ENCODE data around the gene PIMREG.

PIMREG gene

GRCh38 chr17:6443692-6444570 lies at the start of gene PIMREG:
TSS of gene PIMREG (plus strand) at chr17:6444455. CDS start at chr17:6445111, 656 bp downstream.
- Histone ChIP-seq H3K36me3 (ENCODE audit: control insufficient read depth, insufficient read depth, low read length) (no peaks in the 10 kb centered on the region), H3K9ac (no peak within 1 kb of the TSS), H3K27ac (no peak within 1 kb of the TSS), H2AFZ (peak within 1 kb of the TSS; percentile 74), H3K4me2 (ENCODE audit: low read length) (peak within 1 kb of the TSS; percentile 94), H3K4me1 (peaks cover 5% of the 10 kb centered on the region), H3K4me3 (ENCODE audit: low read depth, low read length) (peak within 1 kb of the TSS; percentile 67), H3K27me3 (ENCODE audit: control insufficient read depth, insufficient read depth, low read length) (no peaks in the 10 kb centered on the region), H3K9me3 (ENCODE audit: control insufficient read depth, low read length) (no peaks in the 10 kb centered on the region), H3K79me2 (no peaks in the 10 kb centered on the region)
- TF ChIP-seq CTCF (IDR thresholded peaks at IDR 0.05): no peak

DNA sequence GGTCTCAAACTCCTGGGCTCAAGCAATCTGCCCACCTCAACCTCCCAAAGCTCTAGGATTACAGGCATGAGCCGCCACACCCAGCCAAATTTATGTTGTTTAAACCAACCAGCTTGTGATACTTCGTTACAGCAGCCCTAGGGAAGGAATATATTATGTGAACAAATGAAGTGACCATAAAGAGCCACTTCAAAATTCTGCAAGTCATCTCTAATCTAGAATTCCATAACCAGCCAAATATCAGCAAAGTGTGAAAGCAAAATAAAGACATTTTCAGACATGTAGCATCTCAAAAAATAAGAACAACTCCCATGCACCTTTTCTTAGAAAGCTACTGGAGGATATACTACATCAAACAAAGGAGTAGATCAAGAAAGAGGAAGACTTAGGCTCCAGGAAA lies 45.3 kb upstream of the PIMREG start:
- Histone ChIP-seq H3K9me3 (ENCODE audit: control insufficient read depth, low read length) (peaks cover 5% of the 10 kb centered on the region), H3K36me3 (ENCODE audit: control insufficient read depth, insufficient read depth, low read length) (no peaks in the 10 kb centered on the region), H3K79me2 (no peaks in the 10 kb centered on the region), H3K27me3 (ENCODE audit: control insufficient read depth, insufficient read depth, low read length) (no peaks in the 10 kb centered on the region), H3K4me2 (ENCODE audit: low read length) (no peak overlapping the region), H3K4me3 (ENCODE audit: low read depth, low read length) (no peak overlapping the region), H3K4me1 (no peaks in the 10 kb centered on the region), H3K9ac (no peak overlapping the region), H2AFZ (no peak overlapping the region), H3K27ac (no peak overlapping the region)
- no peak for TF ChIP-seq CTCF (IDR thresholded peaks at IDR 0.05)

GRCh38 chr17:6402258-6402657 lies 42.0 kb upstream of the PIMREG start:
- H3K4me3 ChIP-seq (ENCODE audit: low read depth, low read length): no peak overlapping the region
- H3K27me3 ChIP-seq (ENCODE audit: control insufficient read depth, insufficient read depth, low read length): no peaks in the 10 kb centered on the region
- no peaks in the 10 kb centered on the region for H3K4me1 ChIP-seq
- peaks cover 5% of the 10 kb centered on the region for H3K9me3 ChIP-seq (ENCODE audit: control insufficient read depth, low read length)
- H3K27ac ChIP-seq: no peak overlapping the region
- TF ChIP-seq CTCF (IDR thresholded peaks at IDR 0.05): no peak
- no peak overlapping the region for H3K4me2 ChIP-seq (ENCODE audit: low read length)
- H2AFZ ChIP-seq: no peak overlapping the region
- no peak overlapping the region for H3K9ac ChIP-seq
- no peaks in the 10 kb centered on the region for H3K79me2 ChIP-seq
- no peaks in the 10 kb centered on the region for H3K36me3 ChIP-seq (ENCODE audit: control insufficient read depth, insufficient read depth, low read length)

GRCh38 chr17:6408276-6408675 lies 36.0 kb upstream of the PIMREG start:
- H3K9me3 ChIP-seq (ENCODE audit: control insufficient read depth, low read length): no peaks in the 10 kb centered on the region
- no peak overlapping the region for H3K9ac ChIP-seq
- H3K27me3 ChIP-seq (ENCODE audit: control insufficient read depth, insufficient read depth, low read length): no peaks in the 10 kb centered on the region
- no peaks in the 10 kb centered on the region for H3K79me2 ChIP-seq
- H3K4me1 ChIP-seq: no peaks in the 10 kb centered on the region
- H3K4me2 ChIP-seq (ENCODE audit: low read length): no peak overlapping the region
- no peak overlapping the region for H3K4me3 ChIP-seq (ENCODE audit: low read depth, low read length)
- no peak overlapping the region for H3K27ac ChIP-seq
- no peak overlapping the region for H2AFZ ChIP-seq
- TF ChIP-seq CTCF (IDR thresholded peaks at IDR 0.05): no peak
- H3K36me3 ChIP-seq (ENCODE audit: control insufficient read depth, insufficient read depth, low read length): no peaks in the 10 kb centered on the region

GRCh38 chr17:6408735-6409134 lies 35.5 kb upstream of the PIMREG start:
- Histone ChIP-seq H3K36me3 (ENCODE audit: control insufficient read depth, insufficient read depth, low read length) (no peaks in the 10 kb centered on the region), H3K27ac (no peak overlapping the region), H3K9ac (no peak overlapping the region), H3K79me2 (no peaks in the 10 kb centered on the region), H3K4me2 (ENCODE audit: low read length) (no peak overlapping the region), H3K4me3 (ENCODE audit: low read depth, low read length) (no peak overlapping the region), H3K9me3 (ENCODE audit: control insufficient read depth, low read length) (no peaks in the 10 kb centered on the region), H3K4me1 (no peaks in the 10 kb centered on the region), H2AFZ (no peak overlapping the region), H3K27me3 (ENCODE audit: control insufficient read depth, insufficient read depth, low read length) (no peaks in the 10 kb centered on the region)
- no peak for TF ChIP-seq CTCF (IDR thresholded peaks at IDR 0.05)

Measured in parathyroid adenoma (tissue), 2 donors.